ENCODE results near the gene VBP1. TPM values are rescaled to one million over a fixed set of nuclear protein-coding genes. Genes with fewer than 3 reads are reported as not detected.

Gene VBP1
- total RNA-seq, 6 experiments from 2014 or later: 14.5 to 18.9 (median 16.8) TPM

DNA sequence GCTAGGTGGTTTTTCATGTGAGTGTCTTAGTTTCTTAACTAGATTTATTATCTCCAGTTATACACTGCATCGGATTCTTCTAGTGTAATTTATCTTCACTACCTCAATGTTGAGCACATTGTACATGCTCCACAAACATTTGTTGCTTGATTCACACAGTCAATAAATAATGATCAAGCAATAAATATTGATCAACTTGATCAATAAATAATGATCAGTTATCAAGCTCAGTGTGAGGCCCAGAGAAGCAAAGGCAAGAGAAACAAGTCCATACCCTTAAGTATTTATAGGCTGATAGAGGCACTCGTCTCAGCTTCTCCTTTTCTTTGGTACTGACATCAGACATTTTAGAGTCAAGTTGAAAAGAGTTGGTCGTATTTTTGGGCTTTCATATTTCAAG, 5.1 kb upstream of the VBP1 start:
- WGBS (ENCODE audit: insufficient coverage, low coverage, low lambda C conversion rate, missing lambda C conversion rate): 47% methylated on average over 3 of the region's 3 CpGs

DNA sequence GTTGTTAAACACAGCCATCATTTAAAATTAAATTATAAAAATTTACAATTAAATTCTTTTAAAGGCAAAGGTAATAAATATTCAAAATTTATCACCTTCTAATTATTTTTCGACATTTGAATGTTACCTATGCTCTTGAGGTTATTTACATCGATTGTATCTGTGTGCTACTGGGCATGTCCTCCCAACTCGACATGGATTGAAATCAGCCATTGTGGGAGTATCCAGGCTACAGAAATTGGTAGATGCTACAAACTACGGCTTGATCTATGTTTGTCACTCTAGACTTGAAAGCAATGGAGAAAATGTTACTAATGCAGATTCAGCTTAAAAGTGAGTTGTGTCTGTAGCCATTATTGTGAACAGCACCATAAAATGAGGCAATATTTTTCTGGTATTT, 2.5 kb upstream of the VBP1 start:
- no peaks in the 10 kb centered on the region for H3K36me3 ChIP-seq
- no peak overlapping the region for H3K4me3 ChIP-seq
- DNase-seq: no peak
- H3K9me3 ChIP-seq: no peaks in the 10 kb centered on the region
- WGBS (ENCODE audit: insufficient coverage, low coverage, low lambda C conversion rate, missing lambda C conversion rate): 53% methylated on average over 4 of the region's 4 CpGs
- TF ChIP-seq POLR2A (IDR thresholded peaks at IDR 0.05) (no peak), CTCF (IDR thresholded peaks at IDR 0.05) (no peak)
- H3K27ac ChIP-seq: no peak overlapping the region
- intact Hi-C loops (cut with DNase I): no loop called here
- no peak for ATAC-seq
- H3K27me3 ChIP-seq: no peaks in the 10 kb centered on the region
- no peaks in the 10 kb centered on the region for H3K4me1 ChIP-seq

More for the DNA sequence above, 5.1 kb upstream of the VBP1 start:
- TF ChIP-seq CTCF (IDR thresholded peaks at IDR 0.05) (no peak), POLR2A (IDR thresholded peaks at IDR 0.05) (no peak)
- Histone ChIP-seq H3K4me1 (no peaks in the 10 kb centered on the region), H3K36me3 (no peaks in the 10 kb centered on the region), H3K4me3 (no peak overlapping the region), H3K27ac (no peak overlapping the region), H3K27me3 (no peaks in the 10 kb centered on the region), H3K9me3 (no peaks in the 10 kb centered on the region)
- ATAC-seq: no peak
- no peak for DNase-seq
- intact Hi-C loops (cut with DNase I): no loop called here

DNA sequence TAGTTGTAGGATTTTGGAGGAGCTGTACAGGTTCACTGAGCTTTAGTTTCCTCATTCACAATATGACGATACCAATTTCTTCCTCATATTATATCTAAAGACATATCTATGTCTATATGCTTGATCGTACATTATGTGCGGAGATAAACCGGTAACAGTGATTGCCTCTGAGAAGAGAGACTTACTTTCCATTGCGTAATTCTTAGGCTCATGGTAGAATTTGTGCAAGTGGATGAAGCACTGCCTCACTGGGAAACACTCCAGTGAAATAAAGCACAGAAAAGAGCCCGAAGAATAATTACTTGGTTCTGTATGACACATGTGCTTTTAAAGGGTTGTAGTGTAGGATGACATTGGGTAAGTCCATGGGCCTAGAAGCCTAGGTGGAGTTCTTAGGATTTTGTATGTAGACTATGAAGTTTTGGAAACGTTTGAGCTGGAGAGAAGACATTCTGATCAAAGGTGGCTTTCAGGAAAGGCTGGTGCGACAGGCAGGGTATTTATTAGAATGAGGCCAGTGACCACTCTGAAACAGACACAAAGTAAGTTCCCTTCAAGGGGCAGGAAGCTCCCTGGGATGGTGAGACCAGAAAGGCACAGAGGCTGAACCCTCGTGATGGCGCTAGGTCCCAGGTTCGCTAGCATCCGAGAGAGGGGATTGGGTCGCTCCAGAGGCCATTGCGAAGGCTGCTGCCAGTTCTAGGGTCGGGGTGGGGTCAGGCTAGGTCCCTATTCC, 649 bp upstream of the VBP1 start:
- Histone ChIP-seq H3K27me3 (no peaks in the 10 kb centered on the region), H3K9me3 (no peaks in the 10 kb centered on the region), H3K4me3 (peak overlapping the region; percentile 58 to 72 (median 68)), H3K4me1 (no peaks in the 10 kb centered on the region), H3K27ac (peak overlapping the region in 2 of 3 donors; percentile 55 to 64), H3K36me3 (no peaks in the 10 kb centered on the region)
- TF ChIP-seq POLR2A (IDR thresholded peaks at IDR 0.05) (no peak), CTCF (IDR thresholded peaks at IDR 0.05) (no peak)
- intact Hi-C loops (cut with DNase I): no loop called here
- ATAC-seq: peak; percentile 33 to 50 (median 38)
- no peak for DNase-seq
- WGBS (ENCODE audit: insufficient coverage, low coverage, low lambda C conversion rate, missing lambda C conversion rate): 50% methylated on average over 9 of the region's 15 CpGs

DNA sequence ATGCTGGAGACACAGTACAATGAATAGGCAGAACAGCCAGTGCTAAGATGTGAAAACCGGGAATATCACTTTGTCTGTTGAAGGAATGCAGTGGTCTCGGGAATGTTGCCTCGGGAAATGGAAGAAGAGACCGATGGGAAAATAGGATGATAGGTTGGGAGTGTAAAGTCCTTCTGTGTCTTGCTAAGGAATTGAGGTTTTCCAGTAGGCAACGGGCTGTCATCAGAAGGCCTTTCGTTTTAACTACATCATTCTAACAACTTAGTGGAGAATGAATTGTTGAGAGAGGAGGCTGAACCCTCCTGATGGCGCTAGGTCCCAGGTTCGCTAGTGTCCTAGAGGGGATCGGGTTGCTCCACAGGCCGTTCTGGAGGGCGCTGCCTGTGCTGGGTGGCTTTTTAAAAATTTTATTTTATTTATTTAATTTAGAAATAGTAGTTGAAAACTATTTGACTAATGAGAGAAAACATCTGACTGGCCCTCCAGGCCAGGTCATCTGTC, 730 bp downstream of the VBP1 start:
- peak overlapping the region in 2 of 3 donors; percentile 64 to 68 for H3K27ac ChIP-seq

More for the DNA sequence above, 730 bp downstream of the VBP1 start:
- TF ChIP-seq POLR2A (IDR thresholded peaks at IDR 0.05) (no peak), CTCF (IDR thresholded peaks at IDR 0.05) (no peak)
- intact Hi-C loops (cut with DNase I): no loop called here
- ATAC-seq (no peak), DNase-seq (no peak)
- Histone ChIP-seq H3K27me3 (no peaks in the 10 kb centered on the region), H3K9me3 (no peaks in the 10 kb centered on the region), H3K4me3 (peak overlapping the region; percentile 58 to 72 (median 68)), H3K36me3 (no peaks in the 10 kb centered on the region), H3K4me1 (no peaks in the 10 kb centered on the region)
- WGBS (ENCODE audit: insufficient coverage, low coverage, low lambda C conversion rate, missing lambda C conversion rate): 17% methylated on average over 11 of the region's 11 CpGs

Measured in right lobe of liver (tissue), 6 donors.